Measurements from ENCODE around the gene XRRA1.

Gene XRRA1

DNA sequence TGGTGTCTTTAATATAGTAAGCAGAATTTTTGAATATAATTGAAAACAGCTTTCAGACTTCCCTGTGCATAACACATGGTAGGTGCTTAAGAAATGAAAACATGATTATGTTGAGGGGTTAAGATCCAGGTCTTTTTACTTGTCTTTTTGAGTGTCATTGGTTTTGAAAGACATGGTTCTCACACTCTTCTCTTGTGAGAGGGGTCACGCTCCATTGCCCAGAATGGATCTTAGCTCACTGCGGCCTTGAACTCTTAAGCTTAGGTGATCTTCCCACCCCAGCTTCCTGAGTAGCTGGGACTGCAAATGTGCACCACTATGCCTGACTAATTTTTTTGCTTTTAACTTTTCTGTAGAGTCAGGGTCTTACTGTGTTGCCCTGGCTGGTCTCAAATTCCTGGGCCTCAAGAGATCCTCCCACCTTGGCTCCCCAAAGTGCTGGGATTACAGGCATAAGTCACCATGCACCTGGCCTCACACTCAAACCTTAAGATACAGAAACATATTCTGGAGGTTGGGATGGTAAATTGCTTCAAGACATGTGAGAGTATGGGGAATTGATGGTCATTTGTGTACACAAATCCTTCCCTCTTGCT, 1.6 kb upstream of the XRRA1 start:
- no peaks in the 10 kb centered on the region for H3K27me3 ChIP-seq (ENCODE audit: control insufficient read depth, insufficient read depth, low read length)
- peak overlapping the region; percentile 90 for H3K9ac ChIP-seq (ENCODE audit: low read length)
- no peaks in the 10 kb centered on the region for H3K9me3 ChIP-seq (ENCODE audit: control insufficient read depth, low read depth, low read length)
- H3K27ac ChIP-seq (ENCODE audit: low read length), result no peak overlapping the region
- H3K4me3 ChIP-seq (ENCODE audit: low read length), result peak overlapping the region; percentile 88
- peaks cover 6% of the 10 kb centered on the region for H3K36me3 ChIP-seq (ENCODE audit: control insufficient read depth, low read depth, low read length)
- H3K4me1 ChIP-seq (ENCODE audit: control insufficient read depth, low read depth, low read length), result peaks cover 7% of the 10 kb centered on the region

DNA sequence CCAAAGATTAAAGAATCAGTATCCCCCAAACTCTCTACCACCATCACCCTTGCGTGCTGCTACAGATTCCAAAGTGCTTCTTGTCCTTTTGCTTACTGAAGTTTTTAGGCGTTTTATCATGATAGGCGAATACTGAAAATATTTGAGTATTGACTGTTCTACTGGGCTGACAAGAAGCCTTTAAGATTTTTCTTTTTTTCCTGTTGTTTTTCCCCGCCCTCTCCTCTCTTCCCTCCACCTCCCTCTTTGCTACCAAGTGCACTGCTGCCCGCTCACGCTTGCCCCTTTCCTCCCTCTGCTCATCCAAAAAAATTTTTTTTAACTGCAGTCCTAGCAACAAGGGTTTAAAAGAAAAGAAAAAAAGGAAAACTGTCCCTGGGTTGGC, 854 bp upstream of the XRRA1 start:
- peaks cover 7% of the 10 kb centered on the region for H3K4me1 ChIP-seq (ENCODE audit: control insufficient read depth, low read depth, low read length)
- H3K4me3 ChIP-seq (ENCODE audit: low read length), result peak overlapping the region; percentile 88
- no peaks in the 10 kb centered on the region for H3K27me3 ChIP-seq (ENCODE audit: control insufficient read depth, insufficient read depth, low read length)
- peak overlapping the region; percentile 68 for H3K27ac ChIP-seq (ENCODE audit: low read length)
- H3K36me3 ChIP-seq (ENCODE audit: control insufficient read depth, low read depth, low read length), result peaks cover 6% of the 10 kb centered on the region
- H3K9ac ChIP-seq (ENCODE audit: low read length), result peak overlapping the region; percentile 90
- no peaks in the 10 kb centered on the region for H3K9me3 ChIP-seq (ENCODE audit: control insufficient read depth, low read depth, low read length)

DNA sequence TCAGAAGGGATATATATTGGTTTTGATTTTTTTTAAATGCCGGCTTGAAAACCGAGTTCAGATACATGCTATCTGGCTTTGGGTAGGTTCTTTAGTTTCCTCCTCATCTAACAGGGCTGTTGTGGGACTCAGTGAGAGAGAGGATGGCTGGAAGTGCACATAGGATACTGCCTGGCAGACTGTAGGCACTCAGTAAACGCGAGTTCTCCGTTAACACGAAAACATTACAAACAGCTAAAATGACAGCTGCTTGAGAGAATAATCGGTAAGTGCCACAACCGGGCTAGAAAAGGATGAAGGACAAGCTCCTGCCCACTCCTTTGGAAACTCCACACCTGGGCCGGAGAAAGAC, 369 bp downstream of the XRRA1 start:
- H3K4me3 ChIP-seq (ENCODE audit: low read length), result peak overlapping the region; percentile 88
- H3K4me1 ChIP-seq (ENCODE audit: control insufficient read depth, low read depth, low read length), result peaks cover 7% of the 10 kb centered on the region
- H3K36me3 ChIP-seq (ENCODE audit: control insufficient read depth, low read depth, low read length), result peaks cover 6% of the 10 kb centered on the region
- no peaks in the 10 kb centered on the region for H3K9me3 ChIP-seq (ENCODE audit: control insufficient read depth, low read depth, low read length)
- peak overlapping the region; percentile 47 for H3K27ac ChIP-seq (ENCODE audit: low read length)
- H3K27me3 ChIP-seq (ENCODE audit: control insufficient read depth, insufficient read depth, low read length), result no peaks in the 10 kb centered on the region
- H3K9ac ChIP-seq (ENCODE audit: low read length), result peak overlapping the region; percentile 90

GRCh38 chr11:74942073-74942759, 6.7 kb downstream of the XRRA1 start:
- no peaks in the 10 kb centered on the region for H3K27me3 ChIP-seq (ENCODE audit: control insufficient read depth, insufficient read depth, low read length)
- H3K9me3 ChIP-seq (ENCODE audit: control insufficient read depth, low read depth, low read length), result no peaks in the 10 kb centered on the region
- H3K36me3 ChIP-seq (ENCODE audit: control insufficient read depth, low read depth, low read length), result no peaks in the 10 kb centered on the region
- H3K4me1 ChIP-seq (ENCODE audit: control insufficient read depth, low read depth, low read length), result no peaks in the 10 kb centered on the region
- H3K27ac ChIP-seq (ENCODE audit: low read length), result no peak overlapping the region
- H3K9ac ChIP-seq (ENCODE audit: low read length), result no peak overlapping the region
- no peak overlapping the region for H3K4me3 ChIP-seq (ENCODE audit: low read length)

GRCh38 chr11:74941492-74941891, 7.4 kb downstream of the XRRA1 start:
- Histone ChIP-seq H3K4me1 (ENCODE audit: control insufficient read depth, low read depth, low read length) (no peaks in the 10 kb centered on the region), H3K4me3 (ENCODE audit: low read length) (no peak overlapping the region), H3K9me3 (ENCODE audit: control insufficient read depth, low read depth, low read length) (no peaks in the 10 kb centered on the region), H3K27ac (ENCODE audit: low read length) (no peak overlapping the region), H3K36me3 (ENCODE audit: control insufficient read depth, low read depth, low read length) (no peaks in the 10 kb centered on the region), H3K9ac (ENCODE audit: low read length) (no peak overlapping the region), H3K27me3 (ENCODE audit: control insufficient read depth, insufficient read depth, low read length) (no peaks in the 10 kb centered on the region)

GRCh38 chr11:74937696-74938475, 11.0 kb downstream of the XRRA1 start:
- H3K27ac ChIP-seq (ENCODE audit: low read length), result no peak overlapping the region
- H3K36me3 ChIP-seq (ENCODE audit: control insufficient read depth, low read depth, low read length), result no peaks in the 10 kb centered on the region

DNA sequence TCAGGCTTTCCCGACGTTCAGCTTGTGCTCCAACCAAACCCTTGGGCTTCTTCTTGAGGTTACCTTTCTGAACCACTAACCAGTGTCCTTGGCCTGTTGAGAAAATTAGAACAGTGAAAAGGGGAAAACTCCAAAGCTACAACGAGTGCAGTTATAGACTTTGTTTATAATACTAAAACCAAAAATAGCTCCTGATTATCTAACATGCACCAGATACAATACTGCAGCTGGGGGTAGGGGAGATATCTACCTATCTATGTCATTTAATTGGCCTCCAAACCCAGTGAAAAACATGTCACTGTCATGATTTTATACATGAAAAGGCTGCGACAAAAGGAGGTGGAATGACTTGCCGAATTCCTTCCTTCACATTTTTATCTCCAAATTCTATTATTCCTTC, 11.9 kb downstream of the XRRA1 start:
- Histone ChIP-seq H3K27me3 (ENCODE audit: control insufficient read depth, insufficient read depth, low read length) (no peaks in the 10 kb centered on the region), H3K9ac (ENCODE audit: low read length) (no peak overlapping the region), H3K4me3 (ENCODE audit: low read length) (no peak overlapping the region), H3K36me3 (ENCODE audit: control insufficient read depth, low read depth, low read length) (no peaks in the 10 kb centered on the region), H3K27ac (ENCODE audit: low read length) (no peak overlapping the region), H3K9me3 (ENCODE audit: control insufficient read depth, low read depth, low read length) (no peaks in the 10 kb centered on the region), H3K4me1 (ENCODE audit: control insufficient read depth, low read depth, low read length) (no peaks in the 10 kb centered on the region)

More at GRCh38 chr11:74937696-74938475, 11.0 kb downstream of the XRRA1 start:
- no peaks in the 10 kb centered on the region for H3K9me3 ChIP-seq (ENCODE audit: control insufficient read depth, low read depth, low read length)
- no peaks in the 10 kb centered on the region for H3K4me1 ChIP-seq (ENCODE audit: control insufficient read depth, low read depth, low read length)
- no peak overlapping the region for H3K4me3 ChIP-seq (ENCODE audit: low read length)
- no peak overlapping the region for H3K9ac ChIP-seq (ENCODE audit: low read length)
- no peaks in the 10 kb centered on the region for H3K27me3 ChIP-seq (ENCODE audit: control insufficient read depth, insufficient read depth, low read length)

- no peak overlapping the region for H3K9ac ChIP-seq (ENCODE audit: low read length)
- H3K36me3 ChIP-seq (ENCODE audit: control insufficient read depth, low read depth, low read length), result no peaks in the 10 kb centered on the region
- H3K9me3 ChIP-seq (ENCODE audit: control insufficient read depth, low read depth, low read length), result no peaks in the 10 kb centered on the region
- H3K27me3 ChIP-seq (ENCODE audit: control insufficient read depth, insufficient read depth, low read length), result no peaks in the 10 kb centered on the region
- no peak overlapping the region for H3K27ac ChIP-seq (ENCODE audit: low read length)
- no peaks in the 10 kb centered on the region for H3K4me1 ChIP-seq (ENCODE audit: control insufficient read depth, low read depth, low read length)
- H3K4me3 ChIP-seq (ENCODE audit: low read length), result no peak overlapping the region
These were observed 12.8 kb downstream of the XRRA1 start for GRCh38 chr11:74936087-74936486.

- H3K4me3 ChIP-seq (ENCODE audit: low read length), result no peak overlapping the region
- no peak overlapping the region for H3K9ac ChIP-seq (ENCODE audit: low read length)
- no peaks in the 10 kb centered on the region for H3K27me3 ChIP-seq (ENCODE audit: control insufficient read depth, insufficient read depth, low read length)
- no peak overlapping the region for H3K27ac ChIP-seq (ENCODE audit: low read length)
- no peaks in the 10 kb centered on the region for H3K36me3 ChIP-seq (ENCODE audit: control insufficient read depth, low read depth, low read length)
- H3K9me3 ChIP-seq (ENCODE audit: control insufficient read depth, low read depth, low read length), result no peaks in the 10 kb centered on the region
- no peaks in the 10 kb centered on the region for H3K4me1 ChIP-seq (ENCODE audit: control insufficient read depth, low read depth, low read length)
These were observed 13.6 kb downstream of the XRRA1 start for GRCh38 chr11:74935285-74935684.

DNA sequence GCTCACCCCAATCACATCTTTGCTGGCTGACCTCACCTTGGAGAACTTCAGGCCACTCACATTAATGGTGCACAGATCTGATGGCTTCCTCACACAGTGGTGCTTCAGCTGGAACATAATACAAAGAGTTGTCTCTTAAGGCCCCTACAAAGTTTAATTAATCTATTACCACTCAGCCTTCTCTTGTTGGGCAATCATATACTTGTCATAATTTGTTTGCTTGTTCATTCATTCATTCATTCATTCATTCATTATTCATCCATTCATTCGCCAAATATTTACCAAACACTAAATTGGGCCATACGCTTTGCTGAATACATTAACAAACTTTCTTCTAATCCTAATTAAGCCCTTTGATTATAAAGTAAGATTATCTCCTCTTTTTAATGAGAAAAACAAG, 15.1 kb downstream of the XRRA1 start:
- Histone ChIP-seq H3K36me3 (ENCODE audit: control insufficient read depth, low read depth, low read length) (no peaks in the 10 kb centered on the region), H3K27ac (ENCODE audit: low read length) (no peak overlapping the region), H3K27me3 (ENCODE audit: control insufficient read depth, insufficient read depth, low read length) (no peaks in the 10 kb centered on the region), H3K4me1 (ENCODE audit: control insufficient read depth, low read depth, low read length) (no peaks in the 10 kb centered on the region), H3K9ac (ENCODE audit: low read length) (no peak overlapping the region), H3K9me3 (ENCODE audit: control insufficient read depth, low read depth, low read length) (no peaks in the 10 kb centered on the region), H3K4me3 (ENCODE audit: low read length) (no peak overlapping the region)

GRCh38 chr11:74932797-74933196, 16.1 kb downstream of the XRRA1 start:
- no peak overlapping the region for H3K27ac ChIP-seq (ENCODE audit: low read length)
- H3K4me3 ChIP-seq (ENCODE audit: low read length), result no peak overlapping the region
- H3K4me1 ChIP-seq (ENCODE audit: control insufficient read depth, low read depth, low read length), result no peaks in the 10 kb centered on the region
- H3K27me3 ChIP-seq (ENCODE audit: control insufficient read depth, insufficient read depth, low read length), result no peaks in the 10 kb centered on the region
- H3K36me3 ChIP-seq (ENCODE audit: control insufficient read depth, low read depth, low read length), result no peaks in the 10 kb centered on the region
- H3K9ac ChIP-seq (ENCODE audit: low read length), result no peak overlapping the region
- H3K9me3 ChIP-seq (ENCODE audit: control insufficient read depth, low read depth, low read length), result no peaks in the 10 kb centered on the region
